Measurements from ENCODE around the gene INPP4A.

INPP4A gene

DNA sequence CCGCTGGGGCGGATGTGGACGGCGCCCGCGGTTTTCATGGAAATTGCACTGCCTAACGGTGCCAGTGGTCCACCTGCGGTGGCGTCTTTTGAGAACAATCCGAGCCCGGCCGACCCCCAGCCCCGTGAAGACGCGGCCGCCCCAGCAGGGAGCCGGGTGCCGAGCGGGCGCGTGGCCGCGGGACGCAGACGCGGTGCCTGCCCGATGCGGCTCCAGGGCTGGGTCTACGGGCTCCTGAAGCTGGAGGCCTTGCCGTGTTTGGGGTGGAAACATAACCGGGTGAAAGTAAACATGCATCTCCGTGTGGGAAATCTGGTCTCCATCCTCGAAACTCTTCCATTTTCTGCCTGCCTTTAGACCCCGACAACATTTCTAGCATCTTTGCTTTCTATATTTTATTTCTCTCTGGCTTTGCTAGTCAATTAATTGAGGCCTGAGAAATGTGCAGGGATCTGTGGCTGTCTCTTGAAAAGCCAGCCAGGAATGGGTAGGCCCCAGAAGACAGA lies 572 bp downstream of the INPP4A start:
- Histone ChIP-seq H2AFZ (ENCODE audit: low read depth, low read length) (no peak overlapping the region; the same call in none of the 2 replicates), H3K36me3 (replicated peaks; ENCODE audit: low read depth, low read length) (no peaks in the 10 kb centered on the region), H3K4me1 (ENCODE audit: low read length) (peaks cover 34% of the 10 kb centered on the region), H3K27ac (ENCODE audit: low read length) (no peak overlapping the region), H3K9me3 (ENCODE audit: insufficient read depth, low read length) (peaks cover 3% of the 10 kb centered on the region; the same call in 1 of the 2 replicates), H3K79me2 (ENCODE audit: low read length) (peaks cover 42% of the 10 kb centered on the region), H3K27me3 (ENCODE audit: low read depth, low read length) (no peaks in the 10 kb centered on the region), H3K4me2 (ENCODE audit: low read length) (peak overlapping the region; percentile 95), H4K20me1 (ENCODE audit: insufficient read depth, low read length) (peaks cover 12% of the 10 kb centered on the region), H3K4me3 (ENCODE audit: low read length) (peak overlapping the region; percentile 99), H3K9ac (ENCODE audit: low read length) (peak overlapping the region; percentile 82)
- TF ChIP-seq, protein P1, sequence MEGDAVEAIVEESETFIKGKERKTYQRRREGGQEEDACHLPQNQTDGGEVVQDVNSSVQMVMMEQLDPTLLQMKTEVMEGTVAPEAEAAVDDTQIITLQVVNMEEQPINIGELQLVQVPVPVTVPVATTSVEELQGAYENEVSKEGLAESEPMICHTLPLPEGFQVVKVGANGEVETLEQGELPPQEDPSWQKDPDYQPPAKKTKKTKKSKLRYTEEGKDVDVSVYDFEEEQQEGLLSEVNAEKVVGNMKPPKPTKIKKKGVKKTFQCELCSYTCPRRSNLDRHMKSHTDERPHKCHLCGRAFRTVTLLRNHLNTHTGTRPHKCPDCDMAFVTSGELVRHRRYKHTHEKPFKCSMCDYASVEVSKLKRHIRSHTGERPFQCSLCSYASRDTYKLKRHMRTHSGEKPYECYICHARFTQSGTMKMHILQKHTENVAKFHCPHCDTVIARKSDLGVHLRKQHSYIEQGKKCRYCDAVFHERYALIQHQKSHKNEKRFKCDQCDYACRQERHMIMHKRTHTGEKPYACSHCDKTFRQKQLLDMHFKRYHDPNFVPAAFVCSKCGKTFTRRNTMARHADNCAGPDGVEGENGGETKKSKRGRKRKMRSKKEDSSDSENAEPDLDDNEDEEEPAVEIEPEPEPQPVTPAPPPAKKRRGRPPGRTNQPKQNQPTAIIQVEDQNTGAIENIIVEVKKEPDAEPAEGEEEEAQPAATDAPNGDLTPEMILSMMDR (IDR thresholded peaks at IDR 0.05; ENCODE audit: low read depth, low read length), result no peak
- no peak for TF ChIP-seq EZH2phosphoT487 (IDR thresholded peaks at IDR 0.05; ENCODE audit: low read depth)

DNA sequence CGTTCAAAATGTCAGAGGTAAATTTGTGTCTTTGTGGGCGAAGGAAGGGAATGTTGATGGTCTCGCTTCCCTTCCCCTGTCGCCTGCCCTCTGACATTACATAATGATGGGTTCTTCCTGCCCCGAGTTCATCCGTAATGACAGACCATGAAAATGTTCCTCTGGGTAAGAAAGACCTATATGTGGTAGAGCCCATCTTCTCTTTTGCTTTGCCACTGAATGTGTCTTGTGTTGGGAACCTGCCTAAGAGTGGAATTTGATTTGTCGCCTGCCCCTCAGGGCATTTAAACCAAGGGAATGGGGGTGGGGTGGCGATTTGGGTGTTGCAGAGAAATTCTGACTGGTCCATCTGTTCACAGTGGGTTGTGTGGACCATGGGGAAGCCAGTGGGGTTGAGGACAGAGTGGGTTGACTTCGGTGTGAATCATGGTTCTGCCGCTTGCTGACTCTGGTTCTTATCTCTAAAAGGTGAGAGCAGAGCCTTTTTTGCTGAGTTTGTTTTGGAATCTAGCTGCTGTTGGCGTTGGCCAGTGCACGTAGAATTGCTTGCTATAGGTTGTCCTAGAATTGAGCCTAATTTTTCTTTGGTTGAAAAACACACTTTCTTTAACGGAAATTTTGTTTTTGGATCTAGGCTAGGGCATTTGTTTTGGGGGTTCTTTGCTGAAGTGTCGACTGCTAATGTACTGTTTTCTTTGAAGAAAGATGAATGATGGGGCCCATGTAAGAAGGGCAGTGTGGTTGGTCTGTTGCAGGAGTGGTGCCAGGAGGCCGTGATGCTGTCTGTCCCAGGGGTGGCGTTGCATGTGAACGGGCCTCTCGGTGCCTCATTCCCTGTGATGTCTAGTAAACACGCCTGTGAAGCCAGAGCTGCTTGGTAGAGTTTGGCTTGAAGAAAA lies 1.3 kb downstream of the INPP4A start:
- H2AFZ ChIP-seq (ENCODE audit: low read depth, low read length), result no peak overlapping the region; the same call in 1 of the 2 replicates
- H3K4me1 ChIP-seq (ENCODE audit: low read length), result peaks cover 33% of the 10 kb centered on the region
- H3K27me3 ChIP-seq (ENCODE audit: low read depth, low read length), result no peaks in the 10 kb centered on the region
- peak overlapping the region; percentile 95 for H3K4me2 ChIP-seq (ENCODE audit: low read length)
- no peak overlapping the region for H3K27ac ChIP-seq (ENCODE audit: low read length)
- peaks cover 49% of the 10 kb centered on the region for H3K79me2 ChIP-seq (ENCODE audit: low read length)
- H3K9ac ChIP-seq (ENCODE audit: low read length), result peak overlapping the region; percentile 82
- TF ChIP-seq, protein P1 (IDR thresholded peaks at IDR 0.05; ENCODE audit: low read depth, low read length), result no peak
- TF ChIP-seq EZH2phosphoT487 (IDR thresholded peaks at IDR 0.05; ENCODE audit: low read depth), result no peak
- peaks cover 3% of the 10 kb centered on the region; the same call in 1 of the 2 replicates for H3K9me3 ChIP-seq (ENCODE audit: insufficient read depth, low read length)
- no peaks in the 10 kb centered on the region for H3K36me3 ChIP-seq (replicated peaks; ENCODE audit: low read depth, low read length)
- H4K20me1 ChIP-seq (ENCODE audit: insufficient read depth, low read length), result peaks cover 15% of the 10 kb centered on the region
- peak overlapping the region; percentile 99 for H3K4me3 ChIP-seq (ENCODE audit: low read length)

DNA sequence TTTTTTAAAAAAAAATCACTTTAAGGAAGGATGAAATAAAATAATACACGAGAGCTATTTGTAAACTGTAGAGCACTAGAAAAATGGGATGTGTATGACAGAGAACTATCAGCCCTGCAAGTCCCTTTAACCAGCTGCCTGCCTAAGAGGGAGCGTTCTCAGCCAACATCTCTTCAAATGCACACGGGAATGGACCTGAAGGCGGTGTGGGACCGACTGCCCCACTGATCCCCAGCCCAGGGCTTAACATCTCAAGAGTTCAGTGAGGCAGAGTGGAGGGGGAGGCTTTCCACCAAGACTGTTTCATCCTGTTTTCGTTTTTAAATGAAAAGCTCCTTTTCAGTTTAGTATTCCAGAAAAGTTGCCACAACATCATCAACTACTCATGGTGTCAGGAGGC lies 2.2 kb downstream of the INPP4A start:
- Histone ChIP-seq H3K4me1 (ENCODE audit: low read length) (peaks cover 24% of the 10 kb centered on the region), H3K27ac (ENCODE audit: low read length) (no peak overlapping the region), H3K4me3 (ENCODE audit: low read length) (no peak overlapping the region), H3K9me3 (ENCODE audit: insufficient read depth, low read length) (peaks cover 3% of the 10 kb centered on the region; the same call in 1 of the 2 replicates), H4K20me1 (ENCODE audit: insufficient read depth, low read length) (peaks cover 15% of the 10 kb centered on the region), H3K36me3 (replicated peaks; ENCODE audit: low read depth, low read length) (no peaks in the 10 kb centered on the region), H3K9ac (ENCODE audit: low read length) (no peak overlapping the region), H2AFZ (ENCODE audit: low read depth, low read length) (no peak overlapping the region), H3K79me2 (ENCODE audit: low read length) (peaks cover 58% of the 10 kb centered on the region), H3K27me3 (ENCODE audit: low read depth, low read length) (no peaks in the 10 kb centered on the region), H3K4me2 (ENCODE audit: low read length) (no peak overlapping the region)
- TF ChIP-seq EZH2phosphoT487 (IDR thresholded peaks at IDR 0.05; ENCODE audit: low read depth), result no peak
- TF ChIP-seq, protein P1 (IDR thresholded peaks at IDR 0.05; ENCODE audit: low read depth, low read length), result no peak

DNA sequence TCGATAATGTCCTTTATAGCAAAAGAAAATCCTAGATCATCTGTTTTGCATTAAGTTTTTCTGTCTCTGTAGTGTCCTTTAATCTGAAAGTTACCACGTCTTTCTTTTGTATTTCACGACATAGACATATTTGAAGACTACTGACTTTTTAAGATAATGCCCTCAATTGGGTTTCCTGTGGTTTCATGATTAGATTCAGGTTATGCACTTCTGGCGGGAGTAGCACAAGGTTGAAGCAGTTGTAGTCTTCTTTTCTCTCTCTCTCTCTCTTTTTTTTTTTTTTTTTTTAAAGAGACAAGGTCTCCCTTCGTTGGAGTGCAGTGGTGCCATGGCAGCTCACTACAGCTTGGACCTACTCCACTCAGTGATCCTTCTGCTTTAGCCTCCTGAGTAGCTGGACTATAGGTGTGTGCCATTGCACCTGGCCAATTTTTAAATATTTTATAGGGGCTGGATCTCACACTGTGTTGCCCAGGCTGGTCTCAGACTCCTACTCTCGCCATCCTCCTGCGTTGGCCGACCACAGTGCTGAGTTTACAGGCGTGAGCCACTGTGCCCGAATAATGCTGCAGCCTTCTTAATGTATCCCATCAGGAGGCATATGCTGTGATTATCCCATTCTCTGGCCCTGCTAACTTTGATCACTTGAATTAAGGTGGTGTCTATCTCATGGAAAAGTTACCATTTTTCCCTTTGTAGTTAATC lies 3.9 kb downstream of the INPP4A start:
- Histone ChIP-seq H3K36me3 (replicated peaks; ENCODE audit: low read depth, low read length) (no peaks in the 10 kb centered on the region), H2AFZ (ENCODE audit: low read depth, low read length) (no peak overlapping the region), H3K4me1 (ENCODE audit: low read length) (peaks cover 27% of the 10 kb centered on the region), H3K9ac (ENCODE audit: low read length) (no peak overlapping the region), H3K27ac (ENCODE audit: low read length) (no peak overlapping the region), H3K9me3 (ENCODE audit: insufficient read depth, low read length) (no peaks in the 10 kb centered on the region), H3K4me2 (ENCODE audit: low read length) (no peak overlapping the region), H4K20me1 (ENCODE audit: insufficient read depth, low read length) (peaks cover 29% of the 10 kb centered on the region), H3K4me3 (ENCODE audit: low read length) (no peak overlapping the region), H3K27me3 (ENCODE audit: low read depth, low read length) (no peaks in the 10 kb centered on the region), H3K79me2 (ENCODE audit: low read length) (peaks cover 76% of the 10 kb centered on the region)
- TF ChIP-seq EZH2phosphoT487 (IDR thresholded peaks at IDR 0.05; ENCODE audit: low read depth), result no peak
- TF ChIP-seq, protein P1 (IDR thresholded peaks at IDR 0.05; ENCODE audit: low read depth, low read length), result no peak

Measured in OCI-LY3 (cell line).